Activated CD4-positive, alpha-beta T cell treated with anti-CD3 and anti-CD28 coated beads for 1 hour (primary cell): ENCODE data around the gene FKBP5.
"Not testable (repeated sequence)": the region's sequence is repeated elsewhere in the genome, so short reads cannot be mapped to it uniquely, and the experiment has no call there.

Experiments
- DNase-seq: peaks from one replicate; pipeline ENCODE4 v3.0.0-alpha.2; 2020

FKBP5 gene

GRCh38 chr6:35582315-35582714, 106.4 kb downstream of the FKBP5 start:
- no peak for DNase-seq

GRCh38 chr6:35581633-35582032, 107.1 kb downstream of the FKBP5 start:
- DNase-seq: no peak

- DNase-seq: no peak
Observed at GRCh38 chr6:35580836-35581235, 107.9 kb downstream of the FKBP5 start.

- DNase-seq: no peak
Observed at GRCh38 chr6:35576682-35577081, 112.0 kb downstream of the FKBP5 start.

- DNase-seq: no peak
Observed at GRCh38 chr6:35573495-35574110, 115.1 kb downstream of the FKBP5 start.

- not testable (repeated sequence) for DNase-seq
Observed at GRCh38 chr6:35570885-35571330, 117.8 kb downstream of the FKBP5 start.

- no peak for DNase-seq
Observed at GRCh38 chr6:35569011-35569461, 119.7 kb downstream of the FKBP5 start.

GRCh38 chr6:35566794-35567193, 121.9 kb downstream of the FKBP5 start:
- DNase-seq: no peak

- no peak for DNase-seq
Observed at GRCh38 chr6:35564733-35565132, 124.0 kb downstream of the FKBP5 start.

- no peak for DNase-seq
Observed at GRCh38 chr6:35562060-35562459, 126.7 kb downstream of the FKBP5 start.

- no peak for DNase-seq
Observed at GRCh38 chr6:35561113-35561512, 127.6 kb downstream of the FKBP5 start.

- no peak for DNase-seq
Observed at GRCh38 chr6:35558571-35558970, 130.1 kb downstream of the FKBP5 start.

- DNase-seq: no peak
Observed at GRCh38 chr6:35557239-35557638, 131.5 kb downstream of the FKBP5 start.

- DNase-seq: no peak
Observed at GRCh38 chr6:35554811-35555210, 133.9 kb downstream of the FKBP5 start.

GRCh38 chr6:35553315-35553714, 135.4 kb downstream of the FKBP5 start:
- no peak for DNase-seq

- peak; percentile 35 for DNase-seq
Observed at GRCh38 chr6:35552285-35552917, 136.3 kb downstream of the FKBP5 start.

- DNase-seq: no peak
Observed at GRCh38 chr6:35550437-35550836, 138.3 kb downstream of the FKBP5 start.

GRCh38 chr6:35547676-35548075, 141.0 kb downstream of the FKBP5 start:
- DNase-seq: no peak

- DNase-seq: no peak
Observed at GRCh38 chr6:35544769-35545361, 143.8 kb downstream of the FKBP5 start.

GRCh38 chr6:35543459-35544193, 145.1 kb downstream of the FKBP5 start:
- DNase-seq: no peak

- DNase-seq: no peak
Observed at GRCh38 chr6:35541836-35542235, 146.9 kb downstream of the FKBP5 start.

- no peak for DNase-seq
Observed at GRCh38 chr6:35539223-35539622, 149.5 kb downstream of the FKBP5 start.

- DNase-seq: not testable (repeated sequence)
Observed at GRCh38 chr6:35535847-35536246, 152.9 kb downstream of the FKBP5 start.
